Stimulated activated CD8-positive, alpha-beta memory T cell treated with anti-CD3 and anti-CD28 coated beads, Interleukin-4, amount 100 ng/mL, for 24 hours (primary cell): Measurements from ENCODE around the gene CERK.

ENCODE experiments used
- DNase-seq: peaks from one replicate; pipeline ENCODE4 v3.0.0-alpha.2; 2020; ENCODE audit warnings: low read depth

The CERK gene

DNA sequence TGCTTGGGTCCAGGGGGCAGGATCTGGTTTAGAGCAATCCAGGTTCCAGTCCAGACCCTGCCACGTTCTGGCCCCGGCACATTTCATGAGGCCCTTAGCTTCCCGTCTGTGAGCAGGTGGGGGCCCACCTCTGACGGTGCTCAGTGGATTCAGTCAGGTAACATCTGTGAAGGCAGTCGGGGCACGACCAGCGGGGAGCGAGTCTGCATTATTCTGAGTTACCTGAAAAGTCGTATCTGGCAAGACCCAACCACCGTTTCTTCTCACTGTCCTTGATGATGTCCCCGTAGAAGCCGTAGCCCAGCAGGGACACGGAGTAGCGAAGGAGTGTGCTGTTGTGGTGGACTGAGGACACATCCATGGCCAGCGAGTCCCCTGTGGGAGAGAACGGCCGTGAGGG lies 39.0 kb downstream of the CERK start:
- DNase-seq, result no peak

DNA sequence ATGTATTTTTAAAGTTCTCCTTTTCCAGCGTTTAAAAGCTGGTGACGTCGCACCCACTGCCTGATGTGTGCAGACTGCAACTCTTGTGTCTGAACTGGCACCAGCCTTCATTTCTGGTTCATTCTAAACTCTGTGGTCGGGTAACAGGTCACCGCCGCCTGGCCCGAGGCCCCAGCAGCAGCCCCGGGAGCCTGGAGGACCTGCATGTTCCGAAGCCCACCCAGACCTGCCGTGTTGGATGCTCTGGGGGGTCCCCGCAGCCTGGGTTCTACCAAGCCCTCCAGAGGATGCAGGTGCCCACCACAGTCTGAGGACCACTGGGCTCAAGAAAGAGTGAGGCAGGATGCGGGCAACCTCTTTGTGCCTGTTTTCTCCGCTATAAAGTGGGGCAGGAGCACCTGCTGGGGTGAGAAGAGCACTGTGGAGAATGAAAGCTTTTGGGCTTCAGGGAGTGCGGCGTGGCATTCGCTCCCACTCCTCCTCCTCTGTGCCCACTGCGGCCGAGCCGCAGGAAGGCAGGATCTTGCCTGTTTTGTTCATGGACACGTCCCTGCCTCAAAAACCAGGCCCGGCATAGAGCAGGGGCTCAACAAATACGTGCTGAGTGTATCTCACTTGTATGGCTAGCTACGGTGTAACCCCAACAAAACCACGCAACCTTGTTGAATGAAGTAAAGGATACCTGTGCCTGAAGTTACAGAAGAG lies 40.1 kb downstream of the CERK start:
- DNase-seq, result no peak

DNA sequence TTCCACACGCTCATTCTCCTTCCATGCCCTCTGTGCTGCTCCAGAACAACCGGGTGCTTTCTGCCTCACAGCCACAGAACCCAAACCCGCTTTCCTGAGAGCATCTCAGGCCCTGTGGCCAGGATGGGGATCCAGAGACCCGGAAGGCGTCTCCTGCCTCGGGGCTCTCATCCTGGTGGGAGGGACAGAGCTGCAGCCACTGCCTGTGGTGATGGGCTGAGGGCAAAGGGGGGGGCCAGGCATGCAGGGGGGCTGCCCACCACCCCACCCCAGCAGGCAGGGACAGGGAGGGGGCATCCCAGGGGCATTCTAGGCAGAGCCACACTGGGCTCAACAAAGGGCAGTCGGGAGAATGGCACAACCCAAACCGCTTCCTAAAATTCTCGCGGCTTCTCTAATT lies 41.4 kb downstream of the CERK start:
- no peak for DNase-seq

DNA sequence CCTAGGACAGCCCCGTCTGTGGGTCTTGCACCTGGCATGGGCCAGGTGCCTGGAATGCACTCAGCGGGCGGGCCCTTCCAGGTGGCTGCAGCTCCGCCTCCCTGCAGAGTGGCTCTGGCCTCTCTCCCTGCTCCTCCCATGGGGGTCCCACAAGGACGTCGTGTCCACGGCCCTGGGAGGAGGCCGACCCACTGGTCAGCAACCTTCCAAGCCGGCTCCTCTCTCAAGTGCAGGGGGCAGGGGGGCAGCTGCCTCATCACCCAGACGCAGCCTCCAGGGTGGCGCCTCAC lies 41.9 kb downstream of the CERK start:
- no peak for DNase-seq

DNA sequence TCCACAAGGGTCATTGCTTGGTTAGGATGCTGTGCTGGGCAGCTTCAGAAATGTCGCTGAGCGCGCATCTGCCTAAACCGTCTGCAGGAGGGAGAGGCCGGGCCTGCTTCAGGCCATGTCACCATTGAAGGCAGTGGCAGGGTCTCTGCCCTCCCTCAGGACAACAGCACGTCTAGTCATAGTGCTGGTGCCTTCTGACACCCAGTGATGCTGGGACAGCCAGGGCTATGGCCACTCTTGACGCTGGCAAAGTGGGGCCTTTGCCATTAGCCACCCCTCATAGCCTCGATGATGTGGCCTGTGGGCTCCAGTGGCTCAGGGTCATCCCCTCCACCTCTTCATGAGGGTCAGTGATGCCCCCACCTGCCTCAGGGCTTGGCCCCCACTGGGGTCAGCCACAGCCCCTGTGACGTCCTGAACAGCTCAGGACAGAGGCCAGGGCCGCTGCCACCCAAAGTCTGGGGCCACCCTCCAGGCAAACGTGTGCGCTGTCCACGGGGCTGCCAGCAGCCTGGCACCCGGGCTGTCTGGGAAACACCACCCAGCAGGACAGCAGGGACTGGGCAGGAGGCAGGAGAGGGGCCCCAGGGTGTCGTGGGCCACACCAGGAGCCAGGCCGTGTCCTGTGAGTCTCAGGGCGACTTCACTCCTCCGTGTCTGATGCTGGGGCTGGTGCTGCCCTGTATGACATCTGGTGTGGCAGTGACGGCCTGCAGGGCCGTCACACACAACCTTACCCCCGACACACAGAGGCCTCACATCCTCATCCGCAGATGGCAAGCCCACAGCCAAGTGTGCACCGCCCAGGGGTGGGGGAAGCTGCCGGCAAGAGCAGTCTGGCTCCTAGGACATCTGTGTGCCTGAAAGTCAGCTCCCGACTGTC lies 42.5 kb downstream of the CERK start:
- no peak for DNase-seq

DNA sequence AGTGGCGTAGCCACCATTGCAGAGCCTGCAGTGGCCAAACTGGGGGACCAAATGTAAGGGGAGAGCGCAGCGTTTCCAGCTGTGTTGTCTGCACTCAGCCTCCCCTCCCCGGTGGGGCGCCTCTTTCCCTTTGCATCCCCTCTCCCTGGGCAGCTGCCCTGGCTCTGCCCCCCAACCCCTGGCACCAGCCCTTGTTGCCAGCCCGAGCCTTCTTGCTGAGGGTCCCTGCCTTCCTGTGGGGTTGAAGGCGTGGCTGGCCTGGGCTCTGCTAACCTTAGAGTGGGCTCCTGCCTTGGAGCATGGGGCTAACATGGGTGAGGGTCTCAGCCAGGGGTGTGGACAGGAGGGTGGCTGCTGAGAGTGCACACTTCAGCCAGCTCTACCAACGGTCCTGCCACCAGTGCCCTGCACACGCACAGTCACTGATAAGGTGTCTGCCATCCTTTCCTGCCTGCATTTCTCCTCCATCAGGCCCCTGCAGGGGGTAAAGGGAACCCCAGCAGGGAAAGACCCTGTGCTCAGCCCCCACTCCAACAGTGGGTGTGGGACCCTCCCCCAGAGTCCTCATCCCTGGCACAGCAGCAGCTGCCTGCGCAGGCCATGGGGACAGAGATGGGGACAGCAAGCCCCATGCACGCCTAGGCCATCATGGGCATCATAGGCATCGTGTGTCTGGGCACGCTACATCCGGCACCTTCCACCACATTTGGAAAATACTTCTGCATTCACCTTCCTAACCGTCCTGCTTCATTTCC lies 43.5 kb downstream of the CERK start:
- DNase-seq, result no peak

DNA sequence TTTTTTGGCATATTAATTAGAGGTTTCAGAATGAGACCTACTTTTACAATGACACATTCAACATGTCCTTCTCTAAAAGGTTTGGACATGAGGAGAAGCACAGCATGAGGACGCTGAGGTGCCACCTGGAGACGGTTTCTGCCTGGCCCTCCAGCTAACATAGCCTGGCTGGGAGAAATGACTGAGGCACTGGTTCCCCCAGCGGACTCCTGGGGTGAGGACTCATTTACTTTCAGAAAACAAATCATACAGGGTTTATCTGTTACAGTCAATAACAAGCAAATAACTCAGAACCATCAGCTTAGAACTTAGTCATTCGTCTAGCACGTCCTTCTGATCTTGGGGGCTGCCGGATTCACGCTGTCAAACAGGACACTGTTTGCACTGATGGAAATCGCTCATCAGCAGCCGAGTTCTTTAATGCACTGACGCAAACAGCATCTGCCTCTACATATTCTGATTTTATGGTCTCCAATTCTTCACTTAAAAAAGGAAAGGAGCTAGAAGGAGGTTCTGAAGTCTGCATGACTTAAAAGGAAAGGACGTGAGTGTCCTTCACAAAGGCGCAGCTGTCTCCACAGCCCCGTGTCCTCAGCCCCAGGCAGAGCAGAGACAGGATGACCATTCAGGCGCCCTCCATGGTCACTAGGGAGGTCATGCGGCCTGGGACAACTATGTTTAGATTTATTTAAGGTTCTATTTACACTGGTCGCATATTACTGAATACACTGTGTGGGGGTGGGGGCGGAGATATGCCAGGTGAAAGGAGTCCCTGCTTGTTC lies 44.2 kb downstream of the CERK start:
- no peak for DNase-seq

DNA sequence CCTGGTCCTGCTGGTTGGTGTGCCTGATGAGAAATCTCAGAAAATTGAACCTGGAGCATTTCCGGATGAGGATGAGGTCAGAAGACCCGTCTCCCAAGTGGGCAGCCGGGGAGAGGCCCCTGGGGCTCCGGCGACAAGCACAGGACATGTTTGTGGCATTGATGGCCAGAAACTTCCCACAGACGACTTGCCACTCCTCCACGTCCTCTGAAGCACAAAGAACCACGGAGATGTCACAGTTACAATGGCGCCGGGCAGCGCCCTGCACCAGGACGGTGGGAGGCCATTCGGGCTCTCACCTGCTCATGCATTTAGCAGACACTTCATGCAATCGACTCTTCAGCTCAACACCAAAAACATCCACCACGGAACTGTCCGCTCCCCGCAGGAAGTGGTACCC lies 46.5 kb downstream of the CERK start:
- DNase-seq, result no peak

DNA sequence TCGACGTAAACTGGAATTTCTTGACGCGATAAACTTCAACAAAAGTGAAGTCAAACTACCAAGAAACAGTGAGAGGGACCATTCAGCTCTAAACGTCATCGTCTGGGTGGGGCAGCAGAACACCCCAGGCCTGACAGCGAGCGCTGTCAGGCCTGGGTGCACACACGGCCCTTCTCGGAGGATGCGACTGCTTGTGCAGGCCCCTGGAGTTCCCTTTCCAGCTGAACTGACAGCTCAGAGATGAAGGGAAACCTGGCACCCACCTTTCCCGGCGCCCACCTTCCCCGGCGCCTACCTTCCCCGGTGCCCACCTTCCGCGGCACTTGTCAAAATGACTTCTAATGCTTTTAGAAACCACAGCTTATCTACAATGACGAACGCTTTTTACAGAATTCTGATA lies 47.9 kb downstream of the CERK start:
- DNase-seq, result no peak

DNA sequence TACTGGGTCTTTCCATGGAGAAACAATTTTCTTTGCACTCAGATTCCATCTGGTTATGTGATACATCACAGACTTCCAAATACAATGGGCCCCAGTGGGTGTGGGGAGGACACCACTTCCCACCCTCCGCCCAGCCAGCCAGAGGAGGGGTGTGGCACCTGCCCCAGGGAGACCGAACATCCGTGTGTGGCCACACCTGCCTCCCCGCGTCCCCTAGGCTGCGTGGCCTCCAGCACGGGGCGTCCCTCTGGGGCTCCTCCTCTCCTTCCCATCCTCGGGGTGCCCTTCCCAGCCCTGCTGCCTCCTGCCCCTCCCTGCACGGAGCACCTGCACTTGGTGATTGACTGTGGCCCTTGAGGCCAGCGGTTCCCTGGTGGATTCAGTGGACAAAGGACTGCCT lies 49.1 kb downstream of the CERK start:
- DNase-seq, result no peak

DNA sequence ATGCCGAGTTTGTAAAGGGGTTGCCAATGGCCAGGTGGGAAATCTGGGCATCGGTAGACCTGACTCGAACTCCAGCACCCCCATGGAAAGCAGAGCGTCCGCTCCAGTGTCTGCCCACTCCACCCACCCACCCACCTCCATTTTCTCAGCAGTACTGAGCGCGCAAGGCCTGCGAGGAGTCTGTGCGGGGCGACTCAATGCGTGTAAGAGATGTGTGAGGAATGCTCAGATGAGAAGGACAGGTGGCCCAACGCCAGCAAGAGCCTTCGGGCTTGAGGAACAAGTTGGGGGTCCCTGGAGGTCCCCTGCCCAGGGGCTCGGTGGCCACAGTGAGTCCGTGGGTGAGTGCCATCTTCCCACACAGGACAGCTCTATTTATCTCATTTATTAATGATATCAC lies 50.6 kb downstream of the CERK start:
- no peak for DNase-seq

DNA sequence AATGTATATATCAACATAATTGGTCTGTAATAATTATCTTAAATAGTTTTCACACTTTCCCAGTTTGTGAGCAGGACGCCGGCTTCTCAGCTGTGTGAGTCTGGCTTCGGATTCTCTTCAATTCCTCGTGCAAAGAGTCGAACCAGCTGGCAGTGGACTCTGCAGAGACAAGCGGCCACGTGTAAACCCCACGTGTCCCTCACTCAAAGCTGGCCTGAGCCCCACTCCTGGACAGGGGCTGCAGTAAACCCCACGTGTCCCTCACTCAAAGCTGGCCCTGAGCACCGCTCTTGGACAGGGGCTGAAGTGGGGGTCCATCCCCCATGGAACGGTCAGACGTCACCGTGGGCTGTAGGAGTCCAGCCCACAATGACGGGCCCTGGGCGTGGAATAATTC lies 51.0 kb downstream of the CERK start:
- DNase-seq, result no peak

DNA sequence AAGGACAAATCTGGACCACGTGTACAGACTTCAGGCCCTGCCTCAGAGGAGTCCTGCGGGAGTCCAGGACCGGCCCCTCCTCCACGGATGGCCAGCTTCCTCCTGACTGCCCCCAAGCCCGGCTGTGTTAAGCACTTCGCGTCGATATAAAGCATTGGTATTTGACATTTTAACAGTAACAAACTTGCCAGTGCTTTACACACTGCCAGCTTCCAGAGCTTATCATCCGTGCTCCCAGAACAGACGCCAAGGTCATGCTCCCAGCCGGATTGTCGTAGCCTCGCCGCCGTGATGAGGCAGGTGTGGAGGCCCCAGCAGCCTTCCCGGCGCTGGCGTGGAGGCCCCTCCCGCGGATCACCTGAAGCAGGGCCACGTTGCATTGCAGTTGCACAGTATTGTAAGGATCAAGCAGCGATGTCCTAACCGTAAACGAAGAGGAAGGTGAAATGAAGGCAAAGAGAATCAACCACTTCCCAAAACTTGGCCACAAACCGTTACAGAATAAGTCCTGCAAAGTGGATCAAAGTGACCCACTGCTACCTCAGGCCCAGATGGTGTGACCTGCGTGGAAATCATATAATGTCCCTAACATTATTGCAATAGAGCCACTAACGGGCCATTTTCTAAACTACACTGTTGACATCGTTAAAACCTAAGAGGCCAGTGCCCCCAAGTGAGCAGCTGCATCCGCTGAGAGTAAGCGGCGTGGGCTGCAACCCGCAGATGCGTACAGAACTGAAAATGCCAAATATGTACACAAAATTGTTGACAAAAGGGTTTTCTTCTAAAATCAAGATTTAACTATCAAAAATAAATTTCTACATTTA lies 51.6 kb downstream of the CERK start:
- DNase-seq, result no peak

DNA sequence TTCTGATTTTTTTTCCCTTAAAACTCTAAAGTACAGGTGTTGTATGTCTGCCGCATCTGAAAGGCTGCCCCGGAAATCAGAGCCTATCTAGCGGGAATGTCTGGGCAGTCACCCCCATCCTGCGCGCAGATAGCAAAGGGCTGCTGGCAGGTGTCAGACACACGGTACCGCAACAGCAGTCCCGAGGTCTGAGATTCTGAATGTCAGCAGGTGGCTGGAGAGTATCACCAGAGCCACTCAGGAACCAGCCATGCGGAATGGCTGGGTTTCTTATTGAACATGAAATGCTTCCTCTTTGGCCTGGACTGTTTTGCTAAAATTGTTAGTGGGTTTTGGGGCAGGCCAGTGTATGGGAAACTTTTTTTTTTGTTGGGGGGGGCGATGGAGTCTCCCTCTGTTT lies 53.3 kb downstream of the CERK start:
- no peak for DNase-seq

DNA sequence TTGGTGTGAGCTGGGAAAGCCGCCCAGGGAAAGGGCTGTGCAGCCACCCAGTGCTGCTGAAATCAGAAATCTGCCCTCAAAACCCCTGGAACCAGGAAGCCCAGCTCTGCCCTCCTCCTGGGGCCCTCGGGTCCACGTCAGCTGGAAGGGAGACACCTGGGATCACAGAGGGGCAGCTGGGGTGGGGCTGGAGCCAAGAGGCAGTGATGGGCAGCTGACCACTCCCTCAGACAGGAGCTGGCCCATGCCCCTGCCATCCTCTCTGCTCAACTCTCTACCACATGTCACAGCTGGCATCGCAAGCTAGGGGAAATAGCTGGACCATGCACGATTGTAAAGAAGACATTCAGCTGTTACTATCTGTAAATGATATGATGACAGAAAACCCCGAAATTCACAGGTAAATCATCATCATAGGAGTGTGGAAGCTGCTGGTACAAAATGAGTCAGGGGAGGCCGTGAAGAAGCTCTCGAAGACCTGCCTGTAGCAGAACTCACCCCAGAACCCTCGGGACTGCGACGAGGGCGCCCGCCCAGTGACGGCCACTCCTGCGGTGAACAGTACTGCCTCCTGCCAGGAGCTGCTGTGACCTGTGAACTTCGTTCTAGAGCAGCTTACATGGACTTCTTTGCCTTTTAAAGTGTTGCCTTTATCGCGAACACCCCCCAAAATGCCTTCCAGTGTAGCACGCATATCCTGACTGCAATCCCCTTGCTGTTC lies 55.9 kb downstream of the CERK start:
- no peak for DNase-seq

DNA sequence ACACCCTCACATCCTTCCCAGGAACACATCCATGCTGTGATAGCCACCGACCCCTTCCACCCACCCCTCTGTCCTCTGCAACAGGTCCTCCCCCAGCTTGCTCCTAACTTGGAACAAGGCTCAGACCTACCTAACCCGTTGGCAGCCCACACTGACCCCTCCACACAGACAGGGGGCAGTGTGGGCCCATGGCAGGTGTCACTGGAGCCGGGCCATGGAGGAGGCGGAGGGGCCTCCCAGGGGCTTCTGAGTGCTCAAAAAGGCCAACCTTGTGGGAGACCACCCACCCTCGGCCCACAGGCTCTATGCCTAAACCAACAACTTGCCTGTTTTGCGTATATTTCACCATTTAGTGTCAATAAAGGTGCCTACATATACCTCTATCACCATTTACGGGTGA lies 57.0 kb downstream of the CERK start:
- DNase-seq, result no peak

DNA sequence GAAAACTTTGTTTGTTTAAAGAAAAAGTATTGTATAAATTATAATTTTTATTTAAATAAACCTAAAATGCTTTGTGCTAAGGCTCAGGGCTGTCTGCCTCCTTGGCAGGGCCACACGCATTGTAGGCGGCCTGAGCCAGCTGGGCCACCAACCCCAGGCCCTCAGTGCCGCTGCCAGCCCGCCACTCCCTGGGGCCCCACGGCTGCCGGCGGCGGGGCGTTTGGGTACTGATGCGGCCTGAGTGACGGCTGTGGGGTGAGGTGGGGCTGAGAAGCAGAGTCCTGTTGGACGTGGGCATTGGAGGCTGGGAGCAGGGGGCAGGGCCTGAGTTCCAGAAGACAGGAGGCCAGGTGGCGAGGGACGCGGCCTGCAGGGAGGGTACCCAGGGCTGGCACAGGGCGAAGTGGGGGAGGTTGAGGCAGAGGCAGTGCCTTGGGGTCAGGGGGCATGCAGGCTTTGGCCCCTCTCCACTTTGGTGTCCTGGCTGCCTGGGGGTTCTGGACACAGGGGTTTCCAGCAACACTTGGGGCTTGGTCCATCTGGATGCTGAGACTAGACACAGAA lies 58.3 kb downstream of the CERK start:
- DNase-seq, result no peak

DNA sequence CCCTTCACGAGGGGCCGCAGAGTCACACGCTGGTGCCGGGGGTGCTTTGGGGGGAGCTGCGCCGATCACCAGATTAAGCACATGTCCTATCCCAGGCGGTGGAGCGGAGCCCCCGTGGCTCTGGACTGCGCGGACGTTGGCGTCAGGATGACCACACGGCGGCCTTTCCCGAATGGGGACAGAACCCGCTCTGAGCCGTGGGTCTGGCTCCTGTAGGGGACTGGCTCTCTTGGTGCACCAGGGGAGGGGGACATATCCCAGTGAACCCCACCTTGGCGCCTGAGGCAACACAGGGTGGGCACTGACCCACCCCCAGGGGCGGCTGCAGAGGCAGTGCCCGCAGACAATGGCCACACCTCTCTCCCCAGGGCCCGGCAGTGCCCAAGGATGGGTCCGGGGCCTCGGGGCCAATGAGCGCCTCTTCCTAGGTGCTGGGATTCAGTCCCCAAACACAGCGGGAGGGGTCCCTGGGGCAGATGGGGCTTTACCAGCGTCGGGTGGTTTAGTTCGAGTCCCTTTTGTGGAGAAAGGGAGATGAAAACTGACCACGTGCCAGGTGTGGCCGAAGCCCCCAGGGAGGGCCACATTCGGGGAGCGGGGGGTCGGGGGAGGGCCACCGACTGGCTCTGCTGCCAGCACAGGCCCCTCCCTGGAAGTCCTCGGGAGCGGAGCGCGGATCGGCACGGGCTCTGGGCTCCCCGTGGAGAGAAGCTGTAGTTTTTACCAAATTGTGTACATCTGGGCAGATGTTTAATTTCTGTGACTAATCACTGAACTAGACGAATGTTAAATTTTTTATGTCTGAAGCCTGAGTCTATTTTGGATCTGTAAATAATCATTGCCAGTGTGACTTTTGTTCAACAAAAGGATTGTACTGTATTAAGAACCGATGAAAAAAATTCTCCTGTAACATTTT lies 59.0 kb downstream of the CERK start:
- DNase-seq, result no peak

DNA sequence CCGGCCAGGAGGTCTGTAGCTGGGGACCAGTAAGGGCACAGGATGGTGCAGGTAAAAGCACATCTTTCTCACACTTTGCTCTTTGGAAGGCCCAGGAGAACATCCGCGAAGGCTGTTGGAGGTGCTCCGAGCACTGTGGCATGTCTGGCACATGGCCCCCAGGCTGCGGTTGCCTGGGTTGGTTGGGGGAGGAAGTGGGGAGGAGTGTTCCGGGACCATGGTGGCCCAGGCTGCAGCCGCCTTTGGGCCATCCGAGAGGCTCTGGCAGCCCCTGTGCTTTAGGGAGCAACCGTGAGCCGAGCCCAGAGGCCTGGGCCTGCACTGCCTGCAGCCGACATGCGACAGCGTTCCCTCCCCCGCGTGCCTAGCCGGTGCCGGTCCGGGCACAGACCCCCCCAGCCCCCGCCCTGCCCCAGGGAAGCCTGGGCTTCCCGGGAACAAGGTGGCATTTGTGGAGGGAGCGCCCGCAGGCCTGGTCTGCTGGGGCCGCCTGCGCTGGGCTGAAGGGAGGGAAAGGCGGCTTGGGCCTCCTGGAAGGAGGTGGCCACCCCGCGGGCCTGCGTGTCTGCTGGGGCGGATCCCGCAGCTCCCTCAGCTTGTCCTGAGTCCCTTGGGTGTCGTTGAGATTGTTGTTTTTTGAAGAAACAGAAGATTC lies 59.9 kb downstream of the CERK start:
- no peak for DNase-seq
